ENCODE data around the gene SYVN1.
"Not testable (repeated sequence)": the region's sequence is repeated elsewhere in the genome, so short reads cannot be mapped to it uniquely, and the experiment has no call there.

Gene SYVN1

GRCh38 chr11:65151331-65151899 lies 17.1 kb upstream of the SYVN1 start:
- no peak for DNase-seq (ENCODE audit: low spot score)

GRCh38 chr11:65150509-65151299 lies 16.4 kb upstream of the SYVN1 start:
- DNase-seq (ENCODE audit: low spot score) = peak; percentile 13

GRCh38 chr11:65150131-65150508 lies 15.8 kb upstream of the SYVN1 start:
- not testable (repeated sequence) for DNase-seq (ENCODE audit: low spot score)

- no peak for DNase-seq (ENCODE audit: low spot score)
Observed at GRCh38 chr11:65148657-65149056, 14.3 kb upstream of the SYVN1 start.

GRCh38 chr11:65147352-65148075 lies 13.2 kb upstream of the SYVN1 start:
- no peak for DNase-seq (ENCODE audit: low spot score)

- DNase-seq (ENCODE audit: low spot score) = no peak
Observed at GRCh38 chr11:65141896-65142494, 7.7 kb upstream of the SYVN1 start.

GRCh38 chr11:65136515-65137096 lies 2.3 kb upstream of the SYVN1 start:
- DNase-seq (ENCODE audit: low spot score) = no peak

GRCh38 chr11:65135633-65136145 lies 1.4 kb upstream of the SYVN1 start:
- no peak for DNase-seq (ENCODE audit: low spot score)

GRCh38 chr11:65134952-65135632 lies 773 bp upstream of the SYVN1 start:
- peak; percentile 91 for DNase-seq (ENCODE audit: low spot score)

GRCh38 chr11:65133724-65134123 lies 595 bp downstream of the SYVN1 start:
- DNase-seq (ENCODE audit: low spot score) = no peak

- peak; percentile 39 for DNase-seq (ENCODE audit: low spot score)
Observed at GRCh38 chr11:65132988-65133700, 1.2 kb downstream of the SYVN1 start.

- DNase-seq (ENCODE audit: low spot score) = no peak
Observed at GRCh38 chr11:65132238-65132987, 1.9 kb downstream of the SYVN1 start.

- DNase-seq (ENCODE audit: low spot score) = no peak
Observed at GRCh38 chr11:65131895-65132237, 2.5 kb downstream of the SYVN1 start.

- no peak for DNase-seq (ENCODE audit: low spot score)
Observed at GRCh38 chr11:65131417-65131776, 2.9 kb downstream of the SYVN1 start.

GRCh38 chr11:65130631-65131416 lies 3.5 kb downstream of the SYVN1 start:
- no peak for DNase-seq (ENCODE audit: low spot score)

- no peak for DNase-seq (ENCODE audit: low spot score)
Observed at GRCh38 chr11:65129649-65130441, 4.5 kb downstream of the SYVN1 start.

- no peak for DNase-seq (ENCODE audit: low spot score)
Observed at GRCh38 chr11:65128182-65129145, 5.9 kb downstream of the SYVN1 start.
